AG08396 (cell line): Measurements from ENCODE around the gene TRAPPC12.
"Not testable (repeated sequence)": the region's sequence is repeated elsewhere in the genome, so short reads cannot be mapped to it uniquely, and the experiment has no call there.

Experiments
- DNase-seq: peaks from one replicate; pipeline ENCODE4 v3.0.0; 2012; ENCODE audit warnings: low spot score, mixed read lengths

Gene TRAPPC12

DNA sequence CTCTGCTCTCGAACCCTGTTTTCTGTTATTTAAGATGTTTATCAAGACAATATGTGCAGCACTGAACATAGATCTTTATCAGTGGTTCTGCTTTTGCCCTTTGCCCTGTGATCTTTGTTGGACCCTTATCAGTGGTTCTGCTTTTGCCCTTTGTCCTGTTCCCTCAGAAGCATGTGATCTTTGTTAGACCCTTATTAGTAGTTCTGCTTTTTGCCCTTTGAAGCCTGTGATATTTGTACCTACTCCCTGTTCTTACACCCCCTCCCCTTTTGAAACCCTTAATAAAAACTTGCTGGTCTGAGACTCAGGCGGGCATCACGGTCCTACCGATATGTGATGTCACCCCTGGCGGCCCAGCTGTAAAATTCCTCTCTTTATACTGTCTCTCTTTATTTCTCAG is 135.9 kb downstream of the TRAPPC12 start:
- DNase-seq = not testable (repeated sequence)

DNA sequence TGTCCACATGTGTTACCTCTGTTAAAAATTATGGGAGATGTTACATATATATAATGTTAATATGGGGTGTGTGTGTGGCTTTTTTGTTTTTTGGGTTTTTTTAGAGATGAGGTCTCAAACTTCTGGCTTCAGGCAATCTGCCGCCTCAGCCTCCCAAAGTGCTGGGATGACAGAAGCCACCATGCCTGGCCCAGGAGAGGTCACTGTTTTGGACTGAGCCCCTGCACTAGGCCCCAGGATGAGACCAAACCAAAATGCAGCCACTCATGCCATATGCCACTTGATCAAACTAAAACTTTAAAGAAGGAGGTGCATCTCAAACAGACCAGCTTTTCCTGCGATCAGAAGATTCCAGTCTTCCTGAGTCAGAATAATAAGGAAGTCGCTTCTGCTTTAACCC is 137.3 kb downstream of the TRAPPC12 start:
- DNase-seq = no peak

DNA sequence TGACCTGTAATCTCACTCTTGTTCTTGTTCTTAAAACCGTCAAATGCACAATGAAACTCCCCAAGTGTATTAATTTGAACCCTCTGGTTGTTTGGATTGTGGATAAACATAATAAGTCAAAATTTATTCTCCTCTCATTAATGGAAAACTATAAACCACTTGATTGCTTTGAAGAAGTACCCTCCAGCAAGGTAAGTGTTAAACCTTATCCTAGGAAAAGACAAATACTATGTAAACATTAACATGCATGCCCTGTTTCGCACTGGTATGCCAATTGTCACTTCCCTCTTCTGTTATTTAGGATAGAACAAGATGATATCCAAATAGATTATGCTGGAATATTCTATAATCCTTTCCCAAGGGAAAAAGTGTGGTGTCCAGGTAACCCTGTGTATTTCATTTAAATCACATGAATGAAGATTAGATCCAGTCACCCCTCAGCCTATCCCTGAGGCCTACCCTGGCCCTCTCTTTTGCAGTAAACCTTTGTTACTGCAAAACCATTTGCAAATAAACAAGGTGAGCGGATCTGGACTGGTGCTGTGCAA is 138.5 kb downstream of the TRAPPC12 start:
- no peak for DNase-seq

DNA sequence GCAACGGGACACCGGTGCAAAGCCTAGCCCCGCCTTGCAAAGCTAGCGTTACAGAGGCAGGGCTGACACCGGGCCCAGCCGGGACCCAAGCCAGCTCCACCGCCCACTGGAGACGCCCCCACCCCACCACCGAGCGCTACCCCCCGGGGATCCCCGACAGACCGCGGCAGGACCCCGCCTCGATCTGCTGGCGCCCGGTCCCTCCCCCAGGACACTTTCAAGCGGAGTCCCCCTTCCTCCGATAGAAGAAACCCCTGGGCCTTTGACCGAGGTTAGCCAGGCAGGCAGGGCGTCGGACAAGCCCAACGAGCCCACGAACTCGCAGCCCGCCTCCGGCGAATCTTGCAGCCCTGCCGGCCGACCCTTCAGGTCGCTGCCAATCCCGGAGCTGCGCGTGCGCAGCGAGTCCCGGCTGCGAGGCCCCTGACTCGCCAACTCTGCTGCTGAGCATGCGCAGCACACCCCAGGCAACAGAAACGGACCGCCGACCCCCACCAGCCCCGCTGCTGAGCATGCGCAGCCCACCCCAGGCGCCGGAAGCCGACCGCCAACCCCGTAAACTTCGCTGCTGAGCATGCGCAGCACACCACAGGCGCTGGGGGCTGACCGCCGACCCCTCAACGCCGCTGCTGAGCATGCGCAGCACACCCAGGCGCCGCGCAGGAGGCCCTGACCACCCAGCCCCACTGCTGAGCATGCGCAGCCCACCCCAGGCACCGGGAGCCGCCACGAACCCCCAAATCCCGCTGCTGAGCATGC is 139.2 kb downstream of the TRAPPC12 start:
- peak; percentile 100 for DNase-seq

DNA sequence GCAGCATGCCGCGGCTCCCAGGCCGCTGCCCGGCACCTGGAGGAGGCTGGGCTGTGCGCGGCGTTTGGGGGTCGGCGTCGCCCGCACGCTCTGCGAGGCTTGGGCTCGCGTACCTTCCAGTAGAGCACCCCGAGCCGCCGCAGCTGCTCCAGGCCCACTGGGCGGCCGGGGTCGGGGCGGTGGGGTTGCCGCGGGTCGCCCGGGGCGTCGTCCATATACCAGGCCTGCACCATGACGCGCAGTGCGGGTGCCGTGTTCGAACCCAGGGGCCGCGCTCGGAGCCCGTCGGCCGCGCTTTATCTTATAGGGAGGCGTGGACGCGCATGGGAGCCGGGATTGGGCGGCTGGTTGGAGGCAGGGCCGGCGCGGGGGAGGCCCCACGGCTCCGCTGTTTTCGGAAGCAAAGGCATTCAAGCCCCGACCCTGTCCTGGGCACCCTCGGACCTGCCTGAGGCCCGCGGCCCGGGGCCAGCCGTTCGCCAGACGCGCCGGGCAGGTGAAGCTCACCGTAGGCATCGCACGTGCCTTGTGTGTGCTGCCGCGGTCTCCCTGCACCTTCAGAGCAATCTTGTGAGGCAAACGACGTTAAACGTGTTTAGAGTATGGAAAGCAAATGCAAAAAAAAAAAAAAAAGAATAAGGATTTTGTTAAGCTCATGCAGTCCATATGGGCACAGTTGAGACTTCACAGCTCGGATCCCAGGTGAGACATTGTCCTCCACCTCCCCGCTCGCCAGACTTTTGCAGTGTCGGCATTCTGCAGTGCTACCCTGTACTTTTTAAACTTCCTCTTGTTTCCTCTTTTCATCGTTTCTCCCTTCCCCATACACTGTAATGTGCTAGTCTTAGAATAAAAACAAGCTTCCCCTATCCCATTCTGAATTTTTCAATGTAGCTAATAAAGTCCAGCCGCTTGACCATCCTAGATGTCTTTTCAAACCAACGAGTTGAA is 140.0 kb downstream of the TRAPPC12 start, which contains the start of gene ADI1:
TSS of gene ADI1 (minus strand) at position 277 of the 951 bp plus-strand sequence. CDS start at position 233, 44 bp downstream.
- DNase-seq = peak; percentile 87

DNA sequence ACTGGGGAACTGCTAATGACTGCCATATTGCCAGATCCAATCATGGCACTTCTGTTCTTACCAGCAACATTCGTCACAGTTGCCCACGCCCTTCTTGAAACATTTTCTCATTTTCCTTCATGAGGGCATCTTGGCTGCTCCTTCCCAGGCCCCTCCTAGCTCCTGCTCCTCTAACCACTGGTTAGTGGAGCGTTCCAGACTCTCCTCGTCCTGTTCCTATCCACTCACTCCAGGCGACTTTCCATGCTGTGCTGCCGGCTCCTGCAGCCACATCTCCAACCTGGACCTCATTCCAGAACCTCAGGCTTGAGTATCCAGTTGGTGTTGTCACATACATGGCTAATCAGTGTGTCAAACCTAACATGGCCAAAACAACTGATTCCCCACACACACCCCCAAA is 141.1 kb downstream of the TRAPPC12 start:
- no peak for DNase-seq

DNA sequence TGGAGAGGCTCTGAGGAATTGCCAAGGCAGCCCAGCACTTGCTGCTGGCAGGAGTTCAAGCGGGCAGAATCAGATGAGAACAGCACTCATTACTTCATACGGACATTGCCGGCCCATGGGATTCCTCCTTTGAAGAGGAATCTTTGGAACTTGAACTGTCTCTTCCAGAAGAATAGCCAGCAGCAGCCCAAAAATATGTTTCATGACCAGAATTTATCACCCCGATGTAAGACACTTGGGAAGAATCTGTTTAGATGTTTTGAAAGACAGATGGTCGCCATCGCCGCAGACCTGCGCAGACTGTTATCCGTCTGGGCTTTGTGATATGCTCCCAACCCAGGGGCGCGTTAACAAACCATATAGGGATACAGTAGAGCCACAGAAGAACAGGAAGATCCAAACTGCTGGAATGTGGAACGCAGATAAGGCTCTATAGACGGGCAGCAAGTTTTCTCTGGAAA is 143.5 kb downstream of the TRAPPC12 start:
- peak; percentile 47 for DNase-seq

DNA sequence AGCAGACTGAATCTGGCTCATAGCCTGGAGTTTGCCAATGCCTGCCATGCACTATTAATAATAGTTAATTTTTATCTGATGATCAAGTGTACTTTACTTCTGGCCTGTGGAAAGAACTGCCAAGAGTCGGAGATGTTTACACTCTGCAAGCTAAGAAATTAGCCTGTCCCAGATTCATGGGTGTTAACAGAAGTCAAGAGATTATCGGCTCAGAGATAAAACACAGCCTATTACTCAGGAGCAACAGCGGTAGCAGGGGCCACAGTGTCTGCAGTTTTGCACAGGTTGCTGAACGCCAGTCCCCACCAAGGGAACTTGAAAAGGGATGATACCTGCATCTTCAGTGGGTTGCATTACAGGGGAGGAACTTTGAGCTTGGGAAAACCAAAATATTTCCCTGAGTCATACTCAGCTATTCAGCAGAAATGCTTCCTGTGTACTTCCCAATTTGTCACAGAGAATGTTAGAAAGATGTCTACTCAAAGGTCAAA is 144.1 kb downstream of the TRAPPC12 start:
- DNase-seq = peak; percentile 76

DNA sequence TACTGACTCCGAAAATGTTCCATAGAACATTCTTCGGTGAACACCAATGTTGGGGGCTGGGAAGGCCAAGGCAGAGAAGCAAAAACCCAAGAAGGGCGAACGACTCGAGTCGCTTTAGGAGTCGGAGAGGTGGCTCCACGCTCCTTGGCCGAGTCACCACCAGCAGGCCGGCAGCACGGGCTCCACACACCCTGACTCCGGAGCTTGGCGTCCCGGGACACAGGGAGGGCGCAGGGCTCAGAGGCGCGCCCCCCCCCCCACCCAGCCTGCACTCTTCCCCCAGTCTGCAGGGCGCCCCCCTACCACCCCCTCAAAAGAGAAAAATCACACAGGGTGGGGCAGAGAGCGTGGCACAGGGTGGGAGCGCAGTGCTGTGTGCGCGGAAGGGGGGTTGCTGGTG is 147.4 kb downstream of the TRAPPC12 start:
- DNase-seq = no peak

DNA sequence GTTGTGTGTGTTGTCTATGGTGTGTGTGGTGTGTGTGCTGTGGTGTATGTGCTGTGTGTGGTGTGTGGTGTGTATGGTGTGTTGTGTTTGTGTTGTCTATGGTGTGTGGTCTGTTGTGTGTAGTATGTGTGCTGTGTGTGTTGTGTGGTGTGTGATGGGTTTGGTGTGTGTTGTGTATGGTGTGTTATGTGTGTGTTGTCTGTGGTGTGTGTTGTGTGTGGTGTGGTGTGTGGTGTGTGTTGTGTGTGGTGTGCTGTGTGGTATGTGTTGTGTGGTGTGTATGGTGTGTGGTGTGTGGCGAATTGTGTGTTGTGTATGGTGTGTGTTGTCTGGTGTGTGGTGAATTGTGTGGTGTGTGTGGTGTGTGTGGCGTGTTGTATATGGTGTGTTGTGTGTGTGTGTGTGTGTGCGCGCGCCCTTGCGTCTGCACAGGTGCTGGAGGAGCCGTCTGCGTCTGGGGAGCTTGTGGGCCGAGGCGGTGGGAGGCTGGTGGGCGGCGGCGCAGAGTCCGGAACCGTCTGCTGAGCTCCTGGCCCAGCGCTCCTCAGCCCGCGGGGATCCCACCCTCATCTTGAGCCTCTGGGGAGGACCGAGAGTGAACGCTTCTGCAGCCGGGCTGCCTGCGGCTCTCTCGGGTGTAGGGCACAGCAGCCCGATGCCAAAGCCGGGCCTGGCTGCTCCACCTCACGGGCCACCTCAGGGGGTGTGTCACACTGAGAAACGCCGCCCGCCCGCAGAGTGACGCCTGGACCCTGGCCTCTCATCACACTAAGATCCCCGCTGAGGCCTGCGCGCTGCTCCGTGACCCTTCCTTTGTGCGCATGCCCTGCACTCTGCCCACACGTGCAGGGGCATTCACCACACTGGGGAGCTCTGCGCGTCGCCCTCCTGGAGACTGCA is 148.6 kb downstream of the TRAPPC12 start:
- no peak for DNase-seq
